A673 (cell line): ENCODE results near the gene UNK. TPM values are rescaled to one million over a fixed set of nuclear protein-coding genes. Genes with fewer than 3 reads are reported as not detected.
A peak's percentile ranks its signal among the peaks of the same experiment; 100 is the strongest.
"Not testable (repeated sequence)": the region's sequence is repeated elsewhere in the genome, so short reads cannot be mapped to it uniquely, and the experiment has no call there.

Source experiments
- BruUV-seq: library from RNA; stranded (reverse); fragments of 400-500 nt; replicated peaks from 2 replicates; lab custom pipeline; 2021; lab: Mats Ljungman, UMichigan
- CTCF ChIA-PET: fragments of 300-600 bp; sonication (Branson Sonifier 250); formaldehyde crosslinking; loops from one replicate; lab custom pipeline; 2022; ENCODE audit warnings: antibody characterized with exemption; lab: Charles Lee
- POLR2A ChIA-PET: fragments of 300-600 bp; sonication (Branson Sonifier 250); formaldehyde crosslinking; loops from one replicate; lab custom pipeline; 2022; ENCODE audit warnings: antibody characterized with exemption; ENCODE audit not compliant: low non-redundant PET; lab: Charles Lee
- DNase-seq: peaks from one replicate; pipeline ENCODE4 v3.0.0-alpha.2; 2015; ENCODE audit warnings: low spot score
- H3K27ac ChIP-seq: fragments of 200-600 bp; sonication (generic); 2 replicates; pipeline ENCODE4 v1.5.1; 2016; ENCODE audit warnings: mixed run types, low read depth, mild to moderate bottlenecking, mixed read lengths, antibody characterized with exemption, low read length; ENCODE audit not compliant: poor library complexity, severe bottlenecking
- H3K27me3 ChIP-seq: fragments of 200-600 bp; sonication (generic); replicated peaks from 2 replicates; pipeline ENCODE4 v1.6.1; 2017; ENCODE audit warnings: mixed run types, low read depth, mild to moderate bottlenecking, mixed read lengths, antibody characterized with exemption, low read length; ENCODE audit not compliant: insufficient read depth, poor library complexity
- H3K36me3 ChIP-seq: fragments of 200-600 bp; sonication (generic); 2 replicates; pipeline ENCODE4 v1.6.1; 2016; ENCODE audit warnings: mixed run types, mild to moderate bottlenecking, mixed read lengths, antibody characterized with exemption, low read length; ENCODE audit not compliant: insufficient read depth, poor library complexity, severe bottlenecking
- H3K4me1 ChIP-seq: fragments of 200-600 bp; sonication (generic); 2 replicates; pipeline ENCODE4 v1.6.1; 2017; ENCODE audit warnings: mixed run types, mild to moderate bottlenecking, mixed read lengths, antibody characterized with exemption, low read length; ENCODE audit not compliant: insufficient read depth, poor library complexity, severe bottlenecking
- H3K4me3 ChIP-seq: fragments of 200-600 bp; sonication (generic); 2 replicates; pipeline ENCODE4 v1.5.1; 2016; ENCODE audit warnings: low read depth, mixed run types, mild to moderate bottlenecking, mixed read lengths, low read length; ENCODE audit not compliant: poor library complexity, severe bottlenecking
- H3K9me3 ChIP-seq: fragments of 200-600 bp; sonication (generic); 2 replicates; pipeline ENCODE4 v1.6.1; 2016; ENCODE audit warnings: mixed run types, low read depth, mild to moderate bottlenecking, mixed read lengths, antibody characterized with exemption, low read length; ENCODE audit not compliant: poor library complexity, severe bottlenecking
- CTCF ChIP-seq: fragments of 300-800, 200-600 bp; sonication (generic); conservative IDR thresholded peaks from 2 replicates; pipeline ENCODE4 v1.5.1; 2017; ENCODE audit warnings: low read depth, mild to moderate bottlenecking, antibody characterized with exemption, low read length, moderate library complexity, mixed read lengths
- EZH2 ChIP-seq: fragments of 200-600 bp; sonication (generic); IDR thresholded peaks from 2 replicates; pipeline ENCODE4 v1.6.1; 2017; ENCODE audit warnings: borderline replicate concordance, low read depth, mild to moderate bottlenecking, mixed read lengths, antibody characterized with exemption, low read length; ENCODE audit not compliant: poor library complexity, severe bottlenecking
- intact Hi-C: fragments of 100-400 bp; cut with micrococcal nuclease; formaldehyde crosslinking; loops from one replicate; pipeline ENCODE4 v1.10.0; 2022; ENCODE audit not compliant: unreplicated experiment
- total RNA-seq: library from RNA; stranded (reverse); gene quantifications from 2 replicates; pipeline ENCODE4 v1.2.3, GENCODE V29; 2021

The UNK gene
- total RNA-seq, 1 experiment from 2014 or later: 53.2 TPM

- ChIA-PET CTCF (no interaction called here), POLR2A (no interaction called here)
- Histone ChIP-seq H3K27me3 (no peaks in the 10 kb centered on the region), H3K36me3 (peaks cover 44% of the 10 kb centered on the region), H3K4me3 (no peak overlapping the region), H3K4me1 (peaks cover 7% of the 10 kb centered on the region), H3K9me3 (no peaks in the 10 kb centered on the region), H3K27ac (no peak overlapping the region)
- TF ChIP-seq EZH2: no peak
- intact Hi-C loops: no loop called here
- BruUV-seq: no TSS peak
- no peak for DNase-seq
Measured at GRCh38 chr17:75850928-75851692, 66.5 kb downstream of the UNK start.

- intact Hi-C loops, H3K27me3 ChIP-seq, H3K4me3 ChIP-seq, H3K9me3 ChIP-seq, BruUV-seq, CTCF ChIA-PET, H3K27ac ChIP-seq, DNase-seq, POLR2A ChIA-PET: not testable (repeated sequence)
- H3K4me1 ChIP-seq: peaks cover 11% of the 10 kb centered on the region
- peaks cover 43% of the 10 kb centered on the region for H3K36me3 ChIP-seq
Measured at GRCh38 chr17:75851693-75851991, 67.0 kb downstream of the UNK start.

- Histone ChIP-seq H3K36me3 (peaks cover 25% of the 10 kb centered on the region), H3K4me1 (peaks cover 13% of the 10 kb centered on the region), H3K9me3 (no peaks in the 10 kb centered on the region), H3K27me3 (no peaks in the 10 kb centered on the region), H3K4me3 (no peak overlapping the region), H3K27ac (no peak overlapping the region)
- POLR2A ChIA-PET: interaction anchor here (0.7 kb wide), 2 partner anchors 7 to 737 kb away, joined by 3 to 5 read pairs; no protein-coding TSS in a partner anchor
- intact Hi-C loops: no loop called here
- no peak for TF ChIP-seq CTCF
- TF ChIP-seq EZH2: no peak
- CTCF ChIA-PET: interaction anchor here (0.7 kb wide), 1 partner anchor 122 kb away, joined by 12 read pairs; no protein-coding TSS in a partner anchor
- DNase-seq: no peak
- no TSS peak for BruUV-seq
Measured at GRCh38 chr17:75853433-75853832, 68.8 kb downstream of the UNK start.

GRCh38 chr17:75854101-75854748 lies 69.6 kb downstream of the UNK start:
- peaks cover 13% of the 10 kb centered on the region for H3K4me1 ChIP-seq
- DNase-seq: no peak
- peak overlapping the region; percentile 60 for H3K27ac ChIP-seq
- TF ChIP-seq EZH2: no peak
- TF ChIP-seq CTCF: no peak
- peak overlapping the region; percentile 63 for H3K4me3 ChIP-seq
- H3K9me3 ChIP-seq: no peaks in the 10 kb centered on the region
- ChIA-PET CTCF (interaction anchor here (0.7 to 1.6 kb wide), 4 partner anchors 8 to 121 kb away, joined by 4 to 12 read pairs (median 6); no protein-coding TSS in a partner anchor), POLR2A (interaction anchor here (0.7 kb wide), 2 partner anchors 8 to 738 kb away, joined by 3 to 5 read pairs; no protein-coding TSS in a partner anchor)
- peaks cover 19% of the 10 kb centered on the region for H3K36me3 ChIP-seq
- H3K27me3 ChIP-seq: no peaks in the 10 kb centered on the region
- intact Hi-C loops: no loop called here
- BruUV-seq: TSS peak; percentile 84
